ENCODE measurements around the gene SCARB1.
"Not testable (repeated sequence)": the region's sequence is repeated elsewhere in the genome, so short reads cannot be mapped to it uniquely, and the experiment has no call there.

Gene SCARB1

GRCh38 chr12:124883263-124884130 lies 19.8 kb upstream of the SCARB1 start:
- DNase-seq = no peak

DNA sequence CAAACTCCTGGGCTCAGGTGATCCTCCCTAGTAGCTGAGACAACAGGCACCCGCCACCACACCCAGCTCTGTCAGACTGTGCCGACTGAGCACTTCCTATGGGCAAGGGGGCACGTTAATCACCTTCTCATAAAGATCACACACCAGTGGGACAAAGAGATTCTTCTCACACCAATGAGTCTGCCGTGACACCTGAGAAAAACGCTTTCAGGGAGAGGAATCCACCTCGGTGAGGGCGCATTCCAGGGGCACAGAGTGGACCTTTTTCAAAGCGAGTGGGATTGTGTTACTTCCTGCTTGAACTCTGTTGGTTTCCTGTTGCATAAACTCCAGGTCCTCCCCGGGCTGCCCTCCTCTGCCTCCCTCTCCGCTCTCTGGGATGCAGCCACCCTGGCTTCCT lies 17.5 kb upstream of the SCARB1 start:
- no peak for DNase-seq

GRCh38 chr12:124880335-124880734 lies 16.7 kb upstream of the SCARB1 start:
- not testable (repeated sequence) for DNase-seq

DNA sequence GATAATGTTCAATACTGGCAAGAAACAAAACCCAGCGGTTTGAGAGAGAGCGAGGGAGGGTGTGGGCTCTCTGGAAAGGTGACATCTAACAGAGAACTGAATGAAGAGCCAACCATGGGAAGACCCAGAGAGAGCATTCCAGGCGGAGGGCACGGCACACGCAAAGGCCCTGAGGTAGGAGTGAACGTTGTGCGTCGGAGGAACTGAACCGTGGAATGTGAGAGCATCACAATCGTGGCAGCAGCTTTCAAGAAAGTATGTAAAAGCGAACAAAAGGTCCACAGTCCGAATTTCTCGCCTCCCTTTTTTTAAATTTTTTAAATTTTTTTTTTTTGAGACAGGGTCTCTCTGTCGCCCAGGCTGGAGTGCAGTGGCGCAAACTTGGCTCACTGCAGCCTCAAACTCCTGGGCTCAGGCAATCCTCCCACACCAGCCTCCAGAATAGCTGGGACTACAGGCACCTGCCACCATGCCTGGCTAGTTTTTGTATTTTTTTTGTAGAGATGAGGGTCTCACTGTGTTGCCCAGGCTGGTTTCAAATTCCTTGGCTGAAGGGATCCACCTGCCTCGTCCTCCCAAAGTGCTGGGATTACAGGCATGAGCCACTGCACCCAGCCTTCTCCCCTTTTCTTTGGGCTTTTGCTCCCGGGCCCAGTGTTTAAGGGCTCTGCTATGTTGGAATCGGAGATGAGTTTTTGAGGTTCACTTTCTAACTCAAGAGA lies 15.3 kb upstream of the SCARB1 start:
- no peak for DNase-seq

DNA sequence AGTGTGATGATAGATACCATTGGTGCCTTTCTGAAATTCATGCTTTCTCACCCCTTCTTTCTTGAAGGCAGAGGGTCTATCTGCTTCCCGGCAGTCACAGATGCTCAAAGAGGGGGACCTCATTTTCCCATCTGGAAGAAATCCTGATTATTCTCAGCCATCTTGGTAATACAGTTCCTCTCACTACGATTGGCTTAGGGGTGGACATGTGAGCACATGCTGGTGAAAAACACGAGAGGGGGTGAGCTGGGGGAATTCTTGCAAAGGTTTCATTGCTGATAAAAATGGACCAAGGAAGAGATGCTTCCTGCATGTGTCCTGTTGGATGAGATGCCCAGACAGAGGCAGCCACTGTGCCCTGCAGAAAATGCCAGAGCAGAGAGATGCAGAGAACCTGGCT lies 13.8 kb upstream of the SCARB1 start:
- DNase-seq = no peak

DNA sequence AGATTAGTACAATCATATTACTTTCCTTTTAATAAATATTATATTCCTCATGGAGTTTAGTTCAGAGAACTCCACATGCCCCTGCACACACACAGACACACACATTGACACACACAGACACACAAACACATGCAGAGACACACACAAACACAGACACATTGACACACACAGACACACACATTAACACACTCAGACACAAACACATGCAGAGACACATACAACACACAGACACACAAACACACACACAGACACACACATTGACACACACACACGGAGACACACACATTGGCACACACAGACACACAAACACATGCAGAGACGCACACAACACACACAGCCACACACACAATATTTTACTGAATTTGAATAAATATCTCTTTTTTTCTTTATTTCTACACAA lies 12.5 kb upstream of the SCARB1 start:
- no peak for DNase-seq

GRCh38 chr12:124875803-124876132 lies 12.1 kb upstream of the SCARB1 start:
- DNase-seq = no peak

DNA sequence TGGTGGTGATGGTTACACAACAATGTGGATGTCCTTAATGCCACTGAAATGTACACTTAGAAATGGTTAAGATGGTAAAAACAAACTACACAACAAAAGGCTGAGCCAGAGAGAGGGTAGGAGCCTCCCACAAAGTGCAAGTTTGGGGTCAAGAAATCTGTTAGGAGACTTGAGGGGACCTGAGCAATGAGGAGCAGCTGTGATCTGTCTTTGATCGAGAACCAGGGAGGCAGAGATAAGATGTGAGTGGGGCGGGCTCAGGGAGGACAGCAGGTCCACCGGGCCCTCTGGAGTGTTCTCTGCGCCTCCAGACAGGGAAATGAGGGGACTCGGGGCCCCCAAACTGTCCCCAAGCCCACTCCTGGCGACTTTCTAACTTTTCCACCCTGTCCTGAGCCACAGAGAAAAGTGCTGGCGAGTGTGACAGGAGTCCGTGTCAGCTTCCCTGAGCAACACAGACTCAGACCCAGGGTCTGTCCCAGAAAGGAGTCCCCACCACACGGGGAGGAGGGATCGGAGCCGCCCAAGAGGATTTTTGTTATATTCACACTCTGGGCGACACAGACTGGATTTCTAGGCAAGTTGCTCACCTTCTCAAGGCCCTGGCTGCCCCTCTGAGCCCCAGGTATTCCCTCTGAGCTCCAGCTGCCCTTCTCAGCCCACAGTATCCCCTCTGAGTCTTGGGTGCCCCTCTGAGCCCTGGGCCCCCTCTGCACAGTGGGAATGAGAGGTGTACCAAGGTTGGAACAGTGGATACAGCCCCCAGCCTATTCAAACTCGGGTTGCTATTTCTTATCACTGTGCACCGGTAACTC lies 11.5 kb upstream of the SCARB1 start:
- no peak for DNase-seq

DNA sequence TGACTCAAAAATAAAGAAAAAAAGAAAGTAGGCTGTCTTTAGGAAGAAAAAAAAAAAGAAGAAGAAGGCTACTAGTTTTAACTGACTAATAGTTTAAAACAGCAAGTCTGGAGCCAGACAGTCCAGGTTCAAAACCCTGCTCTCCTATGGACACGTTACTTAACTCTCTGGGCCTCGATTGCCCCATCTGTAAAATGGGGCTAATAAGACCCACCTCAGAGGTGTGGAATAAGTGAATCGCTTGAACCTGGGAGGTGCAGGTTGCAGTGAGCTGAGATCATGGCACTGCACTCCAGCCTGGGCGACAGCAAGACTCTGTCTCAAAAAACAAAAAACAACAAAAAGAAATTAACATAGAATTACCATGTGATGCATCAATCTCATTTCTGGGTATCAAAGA lies 10.5 kb upstream of the SCARB1 start:
- no peak for DNase-seq

DNA sequence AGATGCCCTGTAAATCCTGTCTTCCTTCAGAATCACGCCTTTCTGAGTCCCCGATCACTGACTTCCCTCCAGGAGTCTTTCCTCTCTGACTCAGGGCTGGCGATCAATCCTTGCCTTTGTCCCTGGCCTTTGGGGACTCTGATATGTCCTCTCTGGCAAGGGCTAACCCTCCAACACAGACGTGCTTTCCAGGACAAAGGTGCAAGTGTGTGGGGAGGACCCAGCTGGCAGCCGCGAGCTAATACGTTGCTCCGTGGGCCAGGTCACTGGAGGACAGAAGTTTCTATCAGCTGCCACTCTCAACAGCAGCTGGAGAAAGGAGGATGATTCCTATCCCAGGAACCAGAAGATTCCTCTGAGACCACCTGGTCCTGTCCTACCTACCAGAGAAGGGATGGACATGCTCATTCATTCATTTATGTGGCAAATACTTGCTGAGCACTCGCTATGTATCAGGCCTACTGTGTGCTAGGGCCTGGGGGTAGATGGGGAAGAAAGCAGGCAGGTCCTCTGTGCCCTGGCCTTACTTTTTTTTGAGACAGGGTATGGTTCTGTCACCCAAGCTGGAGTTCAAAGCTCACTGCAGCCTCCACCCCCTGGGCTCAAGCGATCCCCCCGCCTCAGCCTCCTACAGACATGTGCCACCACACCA lies 8.5 kb upstream of the SCARB1 start:
- no peak for DNase-seq

DNA sequence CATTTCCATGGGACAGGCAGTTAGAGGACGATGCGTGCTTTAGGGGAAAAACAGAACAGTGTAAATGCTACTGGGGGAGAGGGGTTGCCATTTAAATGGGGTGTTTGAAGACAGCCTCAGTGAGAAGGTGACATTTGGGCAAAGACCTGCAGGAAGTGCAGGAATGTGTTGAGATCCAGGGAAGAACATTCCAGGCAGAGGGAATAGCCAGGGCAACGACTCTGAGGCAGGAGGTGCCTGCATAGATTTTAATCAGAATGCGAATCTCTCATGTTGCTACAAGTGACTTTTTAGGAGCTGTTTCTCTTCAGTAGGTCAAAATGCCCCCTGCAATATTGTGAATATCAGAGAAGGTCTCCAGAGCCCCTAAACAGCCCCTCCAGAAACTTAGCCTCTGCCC lies 7.6 kb upstream of the SCARB1 start:
- no peak for DNase-seq

GRCh38 chr12:124870515-124870914 lies 6.9 kb upstream of the SCARB1 start:
- no peak for DNase-seq

GRCh38 chr12:124869059-124869665 lies 5.5 kb upstream of the SCARB1 start:
- DNase-seq = peak; percentile 26 to 86

DNA sequence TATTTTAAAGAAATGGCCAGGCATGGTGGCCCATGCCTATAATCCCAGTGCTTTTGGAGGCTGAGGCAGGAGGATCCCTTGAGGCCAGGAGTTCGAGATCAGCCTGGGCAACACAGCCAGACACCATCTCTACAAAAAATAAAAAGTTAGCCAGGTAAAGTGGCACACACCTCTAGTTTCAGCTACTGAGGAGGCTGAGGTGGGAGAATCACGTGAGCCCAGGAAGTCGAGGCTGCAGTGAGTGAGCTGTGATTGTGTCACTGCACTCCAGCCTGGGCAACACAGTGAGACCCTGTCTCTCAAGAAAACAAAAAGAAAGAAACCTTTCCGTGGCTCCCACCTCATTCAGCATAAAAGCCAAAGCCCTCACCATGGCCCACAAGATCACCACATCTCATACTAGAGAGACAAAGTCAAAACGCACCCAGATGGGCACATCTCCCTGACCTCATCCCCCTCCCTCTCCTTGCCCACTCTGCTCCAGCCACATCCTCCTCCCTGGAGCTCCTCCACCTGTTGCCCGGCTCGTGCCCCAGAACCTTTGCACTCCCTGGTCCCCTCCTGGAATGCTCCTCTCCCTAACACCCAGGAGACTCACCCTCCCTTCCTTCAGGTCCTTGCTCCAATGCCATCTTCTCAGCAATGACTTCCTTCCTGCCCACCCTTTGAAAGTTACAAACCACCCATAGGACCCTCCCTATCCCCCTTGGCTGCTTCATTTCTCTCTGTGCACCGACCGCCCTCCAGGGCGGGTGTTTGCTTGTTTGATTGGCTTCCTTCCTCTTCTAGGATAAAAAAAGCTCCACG lies 4.8 kb upstream of the SCARB1 start:
- no peak for DNase-seq

DNA sequence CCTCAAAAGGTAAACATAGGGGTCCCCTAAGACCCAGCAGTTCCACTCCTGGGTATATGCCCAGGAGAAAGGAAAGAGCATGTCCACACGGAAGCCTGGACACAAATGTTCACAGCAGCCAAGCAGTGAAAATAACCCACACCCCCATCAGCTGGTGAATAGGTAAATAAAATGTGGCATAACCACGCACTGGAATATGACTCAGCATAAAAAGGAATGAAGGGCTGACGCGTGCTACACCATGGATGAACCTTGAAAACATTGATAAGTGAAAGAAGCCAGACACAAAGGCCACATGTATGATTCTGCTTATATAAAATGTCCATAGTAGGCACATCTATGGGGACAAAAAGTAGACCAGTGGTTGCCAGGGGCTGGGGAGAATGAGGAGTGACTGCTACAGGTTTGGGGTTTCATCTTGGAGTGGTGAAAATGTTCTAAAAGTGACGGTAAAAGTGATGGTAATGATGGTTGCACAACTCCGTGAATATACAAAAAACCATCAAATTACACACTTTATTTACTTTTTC lies 3.8 kb upstream of the SCARB1 start:
- DNase-seq = no peak

- DNase-seq = no peak
Observed at GRCh38 chr12:124866883-124867400, 3.3 kb upstream of the SCARB1 start.

- no peak for DNase-seq
Observed at GRCh38 chr12:124866195-124866882, 2.7 kb upstream of the SCARB1 start.

DNA sequence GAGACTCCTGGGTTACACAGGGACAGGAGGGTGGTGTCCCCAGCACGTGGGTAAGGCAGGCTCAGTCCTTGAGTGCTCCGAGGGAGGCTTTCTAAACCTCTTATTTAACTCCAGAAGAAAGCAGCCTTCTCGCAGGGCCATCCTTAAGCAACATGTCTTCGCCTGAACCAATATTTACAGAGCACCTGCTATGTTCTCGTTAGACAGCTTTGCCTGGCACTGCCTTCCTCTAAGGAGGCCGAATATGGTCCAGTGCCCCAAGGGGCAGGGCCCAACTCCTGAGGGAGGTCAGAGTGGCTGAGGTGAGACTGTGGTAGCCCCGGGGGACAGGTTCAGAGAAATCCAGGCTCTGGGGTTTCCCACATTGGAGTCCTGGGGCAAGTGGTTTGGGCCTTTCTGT lies 2.1 kb upstream of the SCARB1 start:
- DNase-seq = no peak

GRCh38 chr12:124864326-124864752 lies 675 bp upstream of the SCARB1 start:
- no peak for DNase-seq

- DNase-seq = no peak
Observed at GRCh38 chr12:124862768-124863415, 772 bp downstream of the SCARB1 start.
